ENCODE measurements around the gene GOLGB1. TPM values are rescaled to one million over a fixed set of nuclear protein-coding genes. Genes with fewer than 3 reads are reported as not detected.

The GOLGB1 gene
- total and polyA plus RNA-seq, 2 donors (not counting 1 experiment from before 2014, with no cell fraction given), result 24.7 to 68.7 TPM

DNA sequence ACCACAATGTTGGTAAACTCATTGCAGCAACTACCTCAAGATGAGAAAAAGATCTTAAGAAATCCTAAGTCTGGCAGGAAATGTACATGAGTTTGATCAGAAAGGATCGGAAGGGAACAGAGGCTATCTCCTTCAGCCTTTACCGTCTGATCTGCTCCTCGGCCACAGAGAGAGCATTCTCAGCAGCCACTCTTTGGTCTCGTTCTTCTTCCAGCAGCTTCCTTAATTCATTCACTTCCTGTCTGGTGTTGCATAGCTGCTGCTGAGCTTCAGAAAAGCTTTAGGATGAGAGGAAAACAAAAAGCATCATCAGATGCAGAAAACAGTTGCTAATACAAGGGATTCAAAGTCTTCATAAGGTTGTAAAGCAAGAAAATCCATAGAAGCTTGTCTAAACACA lies 82.2 kb downstream of the GOLGB1 start:
- Histone ChIP-seq H3K27me3 (ENCODE audit: control insufficient read depth, insufficient read depth, low read length) (no peaks in the 10 kb centered on the region), H3K4me1 (ENCODE audit: control insufficient read depth, extremely low read depth, insufficient read depth, low read length) (no peaks in the 10 kb centered on the region), H3K4me3 (replicated peaks in 1 of 4; ENCODE audit: control extremely low read depth in 1 of 4, insufficient read depth in 1 of 4, low read depth in 3 of 4, low read length in 4 of 4) (no peak overlapping the region), H3K27ac (ENCODE audit: insufficient read depth, low read length) (no peak overlapping the region), H4K20me1 (ENCODE audit: control insufficient read depth, extremely low read depth, insufficient read depth, low read length) (no peaks in the 10 kb centered on the region), H3K36me3 (ENCODE audit: control insufficient read depth, insufficient read depth, low read length) (peaks cover 19% of the 10 kb centered on the region), H3K9ac (ENCODE audit: insufficient read depth, low read length) (no peak overlapping the region), H3K4me2 (ENCODE audit: extremely low read depth, insufficient read depth, low read length) (no peak overlapping the region), H3K9me3 (ENCODE audit: control insufficient read depth, insufficient read depth, low read depth, low read length) (no peaks in the 10 kb centered on the region), H2AFZ (ENCODE audit: low read length) (no peak overlapping the region), H3K79me2 (ENCODE audit: control insufficient read depth, insufficient read depth, low read length) (no peaks in the 10 kb centered on the region)
- TF ChIP-seq, protein P1, sequence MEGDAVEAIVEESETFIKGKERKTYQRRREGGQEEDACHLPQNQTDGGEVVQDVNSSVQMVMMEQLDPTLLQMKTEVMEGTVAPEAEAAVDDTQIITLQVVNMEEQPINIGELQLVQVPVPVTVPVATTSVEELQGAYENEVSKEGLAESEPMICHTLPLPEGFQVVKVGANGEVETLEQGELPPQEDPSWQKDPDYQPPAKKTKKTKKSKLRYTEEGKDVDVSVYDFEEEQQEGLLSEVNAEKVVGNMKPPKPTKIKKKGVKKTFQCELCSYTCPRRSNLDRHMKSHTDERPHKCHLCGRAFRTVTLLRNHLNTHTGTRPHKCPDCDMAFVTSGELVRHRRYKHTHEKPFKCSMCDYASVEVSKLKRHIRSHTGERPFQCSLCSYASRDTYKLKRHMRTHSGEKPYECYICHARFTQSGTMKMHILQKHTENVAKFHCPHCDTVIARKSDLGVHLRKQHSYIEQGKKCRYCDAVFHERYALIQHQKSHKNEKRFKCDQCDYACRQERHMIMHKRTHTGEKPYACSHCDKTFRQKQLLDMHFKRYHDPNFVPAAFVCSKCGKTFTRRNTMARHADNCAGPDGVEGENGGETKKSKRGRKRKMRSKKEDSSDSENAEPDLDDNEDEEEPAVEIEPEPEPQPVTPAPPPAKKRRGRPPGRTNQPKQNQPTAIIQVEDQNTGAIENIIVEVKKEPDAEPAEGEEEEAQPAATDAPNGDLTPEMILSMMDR (conservative IDR thresholded peaks at IDR 0.05 in 1 of 2, IDR thresholded peaks at IDR 0.05 in 1 of 2; ENCODE audit: low read depth in 1 of 2, low read length in 2 of 2), result no peak
- TF ChIP-seq EZH2 (IDR thresholded peaks at IDR 0.05; ENCODE audit: low read length, missing control alignments), result no peak
- no peak for DNase-seq (ENCODE audit: low read depth in 2 of 2)

GRCh38 chr3:121665488-121665887 lies 84.1 kb downstream of the GOLGB1 start:
- DNase-seq (ENCODE audit: low read depth in 2 of 2), result no peak
- Histone ChIP-seq H3K36me3 (ENCODE audit: control insufficient read depth, insufficient read depth, low read length) (peaks cover 19% of the 10 kb centered on the region), H2AFZ (ENCODE audit: low read length) (no peak overlapping the region), H3K27ac (ENCODE audit: insufficient read depth, low read length) (no peak overlapping the region), H4K20me1 (ENCODE audit: control insufficient read depth, extremely low read depth, insufficient read depth, low read length) (no peaks in the 10 kb centered on the region), H3K4me2 (ENCODE audit: extremely low read depth, insufficient read depth, low read length) (no peak overlapping the region), H3K27me3 (ENCODE audit: control insufficient read depth, insufficient read depth, low read length) (no peaks in the 10 kb centered on the region), H3K79me2 (ENCODE audit: control insufficient read depth, insufficient read depth, low read length) (no peaks in the 10 kb centered on the region), H3K9ac (ENCODE audit: insufficient read depth, low read length) (no peak overlapping the region), H3K9me3 (ENCODE audit: control insufficient read depth, insufficient read depth, low read depth, low read length) (no peaks in the 10 kb centered on the region), H3K4me1 (ENCODE audit: control insufficient read depth, extremely low read depth, insufficient read depth, low read length) (no peaks in the 10 kb centered on the region), H3K4me3 (replicated peaks in 1 of 4; ENCODE audit: control extremely low read depth in 1 of 4, insufficient read depth in 1 of 4, low read depth in 3 of 4, low read length in 4 of 4) (no peak overlapping the region)
- TF ChIP-seq, protein P1 (conservative IDR thresholded peaks at IDR 0.05 in 1 of 2, IDR thresholded peaks at IDR 0.05 in 1 of 2; ENCODE audit: low read depth in 1 of 2, low read length in 2 of 2), result no peak
- TF ChIP-seq EZH2 (IDR thresholded peaks at IDR 0.05; ENCODE audit: low read length, missing control alignments), result no peak

DNA sequence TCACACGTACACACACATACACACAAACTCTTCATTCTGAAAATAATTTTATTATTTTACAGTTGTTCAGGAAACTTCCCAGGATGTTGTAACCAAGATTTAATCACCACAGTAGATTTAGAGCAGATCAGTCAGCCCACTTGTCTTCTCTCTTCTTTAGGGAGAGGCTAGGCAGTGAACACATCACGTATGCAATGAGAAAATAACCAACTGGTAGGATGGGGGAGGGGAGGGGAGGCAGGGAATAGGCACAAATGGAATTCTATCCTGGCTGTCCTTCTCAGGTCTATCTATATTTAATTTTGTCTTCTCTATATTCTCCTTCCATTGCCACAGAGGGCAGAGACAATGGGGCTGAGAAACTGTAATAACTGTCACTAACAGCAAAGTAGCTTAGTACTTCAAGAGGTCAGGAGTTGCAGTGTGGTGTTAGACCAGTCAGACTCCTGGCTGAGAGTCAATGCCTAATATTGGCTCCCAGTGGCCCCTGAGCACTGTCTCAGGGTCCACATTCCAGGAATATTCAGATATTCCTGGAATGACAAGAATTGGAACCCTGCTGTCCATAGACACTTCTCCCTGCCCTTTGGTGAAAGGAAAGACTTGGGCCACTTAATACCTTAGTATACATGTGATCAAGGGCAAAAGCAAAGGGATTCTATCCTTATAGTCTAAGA lies 86.2 kb downstream of the GOLGB1 start:
- TF ChIP-seq, protein P1 (conservative IDR thresholded peaks at IDR 0.05 in 1 of 2, IDR thresholded peaks at IDR 0.05 in 1 of 2; ENCODE audit: low read depth in 1 of 2, low read length in 2 of 2), result no peak
- TF ChIP-seq EZH2 (IDR thresholded peaks at IDR 0.05; ENCODE audit: low read length, missing control alignments), result no peak
- H3K79me2 ChIP-seq (ENCODE audit: control insufficient read depth, insufficient read depth, low read length), result no peaks in the 10 kb centered on the region
- no peak overlapping the region for H3K27ac ChIP-seq (ENCODE audit: insufficient read depth, low read length)
- H4K20me1 ChIP-seq (ENCODE audit: control insufficient read depth, extremely low read depth, insufficient read depth, low read length), result no peaks in the 10 kb centered on the region
- H2AFZ ChIP-seq (ENCODE audit: low read length), result no peak overlapping the region
- H3K36me3 ChIP-seq (ENCODE audit: control insufficient read depth, insufficient read depth, low read length), result peaks cover 14% of the 10 kb centered on the region
- H3K9me3 ChIP-seq (ENCODE audit: control insufficient read depth, insufficient read depth, low read depth, low read length), result no peaks in the 10 kb centered on the region
- H3K4me1 ChIP-seq (ENCODE audit: control insufficient read depth, extremely low read depth, insufficient read depth, low read length), result no peaks in the 10 kb centered on the region
- DNase-seq (ENCODE audit: low read depth in 2 of 2), result no peak
- no peaks in the 10 kb centered on the region for H3K27me3 ChIP-seq (ENCODE audit: control insufficient read depth, insufficient read depth, low read length)
- no peak overlapping the region for H3K4me2 ChIP-seq (ENCODE audit: extremely low read depth, insufficient read depth, low read length)
- no peak overlapping the region for H3K9ac ChIP-seq (ENCODE audit: insufficient read depth, low read length)
- H3K4me3 ChIP-seq (replicated peaks in 1 of 4; ENCODE audit: control extremely low read depth in 1 of 4, insufficient read depth in 1 of 4, low read depth in 3 of 4, low read length in 4 of 4), result no peak overlapping the region
